NCI-H526 treated with DMSO at 0.1 percent for 48 hours (cell line): Measurements from ENCODE around the gene ANKRD65.
"Not testable (repeated sequence)": the region's sequence is repeated elsewhere in the genome, so short reads cannot be mapped to it uniquely, and the experiment has no call there.

Experiments used
- DNase-seq: peaks from one replicate; lab custom pipeline; 2025; lab: John Stamatoyannopoulos, UW

Gene ANKRD65

DNA sequence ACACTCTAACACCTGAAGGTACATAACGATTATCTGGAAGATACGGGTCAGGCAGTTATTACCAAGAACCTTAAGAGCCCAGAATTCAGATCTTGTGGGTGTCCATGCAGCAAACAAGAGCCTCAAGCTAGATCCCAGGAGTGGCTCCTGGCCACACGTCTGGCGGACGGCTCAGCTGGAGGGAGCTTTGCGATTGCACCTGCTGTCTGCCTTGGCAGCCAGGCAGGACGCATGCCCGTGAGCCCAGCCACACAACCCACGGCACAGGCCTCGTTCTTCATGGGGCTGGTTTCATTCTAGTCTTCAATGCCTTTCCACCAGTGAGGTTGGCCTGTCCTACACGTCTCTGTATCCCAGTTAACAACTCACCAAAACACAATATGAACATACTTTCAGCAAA is 27.6 kb downstream of the ANKRD65 start:
- no peak for DNase-seq

- no peak for DNase-seq
Observed at GRCh38 chr1:1393014-1393413, 28.1 kb downstream of the ANKRD65 start.

DNA sequence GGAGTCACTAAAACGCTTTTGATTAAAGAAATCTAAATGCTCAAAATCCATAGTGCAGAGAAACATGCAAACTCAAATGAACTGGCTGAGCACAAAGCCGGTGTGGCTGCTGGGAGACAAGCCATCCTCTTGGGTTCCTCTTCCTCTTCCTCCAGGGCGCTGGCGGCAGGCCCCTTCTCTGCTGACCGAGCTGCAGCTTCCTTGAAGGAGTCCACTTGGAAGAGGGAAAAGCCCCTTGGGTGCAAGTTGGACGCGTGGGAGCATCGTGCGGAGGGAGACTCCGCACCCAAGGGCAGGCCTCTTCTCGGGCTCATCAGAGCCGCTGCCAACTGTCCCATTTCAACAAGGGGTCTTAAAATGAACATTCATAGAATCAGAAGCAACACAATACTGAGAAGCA is 29.9 kb downstream of the ANKRD65 start:
- no peak for DNase-seq

- DNase-seq: no peak
Observed at GRCh38 chr1:1390675-1391074, 30.4 kb downstream of the ANKRD65 start.

GRCh38 chr1:1388078-1388472 is 33.0 kb downstream of the ANKRD65 start:
- DNase-seq: no peak

DNA sequence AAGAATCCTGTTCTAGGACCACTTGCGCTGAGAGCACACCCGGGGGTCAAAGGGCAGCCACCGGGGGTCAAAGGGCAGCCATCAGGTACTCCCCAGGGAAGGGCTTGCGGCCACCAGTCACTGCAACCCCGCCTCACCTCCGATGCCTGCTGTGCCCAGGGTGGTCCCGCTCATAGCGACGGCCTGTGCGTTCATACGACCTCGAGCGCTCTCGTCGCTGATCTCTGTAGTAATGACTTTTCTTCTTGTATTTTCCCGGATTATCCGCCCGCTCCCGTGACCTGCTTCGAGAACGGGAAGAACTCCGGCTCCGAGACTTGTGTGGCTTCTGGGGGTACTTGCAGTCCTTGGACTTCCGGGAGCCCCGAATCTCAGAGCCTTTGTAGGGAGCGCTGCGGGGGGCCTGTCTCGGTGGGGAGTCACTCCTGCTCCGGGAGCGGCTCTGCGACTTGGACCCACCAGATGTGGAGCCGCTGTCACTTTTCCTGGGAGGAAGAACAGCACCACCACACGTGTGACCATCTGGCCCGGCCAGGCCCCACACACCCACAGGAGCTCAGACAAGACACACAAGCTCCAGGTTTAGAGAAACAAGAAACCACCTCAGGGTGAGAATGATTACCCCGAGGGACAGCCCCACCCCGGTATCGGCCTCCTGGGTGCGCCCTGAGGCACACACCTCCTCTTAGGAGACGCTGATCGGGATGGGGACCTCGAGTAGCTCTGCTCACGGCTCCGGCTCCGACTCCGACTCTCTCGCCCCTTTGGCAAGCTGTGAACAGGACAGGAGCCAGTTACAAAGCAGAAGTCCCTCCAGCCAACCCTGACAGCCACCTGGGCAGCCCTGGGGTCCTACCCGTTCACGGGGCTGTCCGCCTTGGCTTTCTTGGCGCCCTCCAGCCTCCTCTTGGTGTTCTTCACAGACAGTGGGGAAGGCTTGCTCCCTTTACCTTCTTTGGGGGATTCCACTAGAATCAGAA is 33.7 kb downstream of the ANKRD65 start:
- DNase-seq: no peak

GRCh38 chr1:1385931-1386330 is 35.1 kb downstream of the ANKRD65 start:
- DNase-seq: no peak

GRCh38 chr1:1385339-1385738 is 35.7 kb downstream of the ANKRD65 start:
- not testable (repeated sequence) for DNase-seq

GRCh38 chr1:1381294-1381693 is 39.8 kb downstream of the ANKRD65 start:
- DNase-seq: no peak

GRCh38 chr1:1380860-1381259 is 40.2 kb downstream of the ANKRD65 start:
- DNase-seq: no peak

- no peak for DNase-seq
Observed at GRCh38 chr1:1377540-1378205, 43.4 kb downstream of the ANKRD65 start.

DNA sequence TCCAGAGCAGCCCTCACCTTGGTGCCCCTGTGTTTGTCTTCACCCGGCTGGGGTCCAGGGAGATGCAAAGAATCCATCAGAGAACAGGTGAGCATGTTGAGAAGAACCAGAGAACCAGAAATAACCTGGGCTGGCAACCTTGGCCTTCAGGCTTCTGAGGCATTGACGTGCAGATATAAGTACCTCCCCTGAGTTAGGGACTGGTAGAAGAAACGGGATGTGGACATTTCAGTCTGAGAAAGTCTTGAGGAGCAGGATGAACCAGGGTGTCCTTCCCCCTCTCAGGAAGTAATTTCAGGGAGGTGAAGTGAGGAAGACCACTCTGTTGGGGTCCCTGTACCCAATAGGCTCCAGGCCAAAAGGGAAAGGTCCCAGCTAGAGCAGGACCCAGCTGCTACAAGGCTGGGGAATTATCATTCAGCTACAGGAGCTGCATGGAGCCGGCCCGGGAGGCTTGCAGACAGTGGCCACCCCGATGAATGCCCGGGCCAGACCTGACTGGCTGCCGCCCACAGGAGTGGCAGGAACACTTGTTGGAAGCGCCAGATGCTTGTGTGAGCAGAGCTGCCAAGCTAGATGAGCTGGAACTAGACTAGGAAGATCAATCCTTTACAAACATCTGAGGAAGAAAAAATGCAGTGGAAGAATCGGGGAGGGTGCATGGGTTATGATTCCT is 44.4 kb downstream of the ANKRD65 start:
- no peak for DNase-seq

DNA sequence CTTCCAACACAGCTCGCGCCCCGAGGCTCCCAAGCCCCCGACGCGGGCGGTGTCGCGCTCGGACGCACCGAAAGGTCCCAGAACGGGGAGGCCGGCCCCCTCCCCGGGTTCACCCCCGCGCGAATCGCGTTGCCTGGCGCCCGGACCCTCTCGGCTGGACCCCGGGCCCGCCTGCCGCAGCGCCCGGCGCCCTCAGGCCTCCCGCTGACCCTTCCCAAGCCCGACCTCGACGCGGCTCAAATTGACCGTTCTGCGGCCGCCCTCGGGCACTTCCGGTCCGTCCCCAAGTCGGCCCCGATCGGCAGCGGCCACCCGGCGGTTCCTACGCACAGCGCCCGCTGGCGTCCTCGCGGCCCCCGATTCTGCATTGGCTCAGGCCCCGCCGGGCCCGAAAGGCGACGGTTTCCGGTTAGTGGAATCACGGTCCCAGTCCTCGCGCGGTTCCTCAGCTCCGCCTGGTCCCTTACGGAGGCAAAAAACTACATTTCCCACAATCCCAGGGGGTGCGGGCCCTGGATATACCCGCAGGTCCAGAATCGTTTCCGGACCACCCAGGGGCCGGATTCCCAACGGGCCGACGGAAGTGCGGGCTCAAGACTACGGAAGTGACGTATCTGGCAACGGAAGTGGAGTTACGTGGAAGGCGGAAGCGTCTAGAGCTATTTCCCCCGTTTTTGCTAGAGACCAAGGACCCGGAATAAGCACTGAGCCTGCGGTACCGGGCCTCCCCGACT is 46.0 kb downstream of the ANKRD65 start, which contains the start of gene AURKAIP1:
Gene AURKAIP1 (minus strand): TSS at position 279 of the 734 bp plus-strand sequence. CDS start 451 bp downstream, outside the sequence.
- DNase-seq: peak; percentile 98

DNA sequence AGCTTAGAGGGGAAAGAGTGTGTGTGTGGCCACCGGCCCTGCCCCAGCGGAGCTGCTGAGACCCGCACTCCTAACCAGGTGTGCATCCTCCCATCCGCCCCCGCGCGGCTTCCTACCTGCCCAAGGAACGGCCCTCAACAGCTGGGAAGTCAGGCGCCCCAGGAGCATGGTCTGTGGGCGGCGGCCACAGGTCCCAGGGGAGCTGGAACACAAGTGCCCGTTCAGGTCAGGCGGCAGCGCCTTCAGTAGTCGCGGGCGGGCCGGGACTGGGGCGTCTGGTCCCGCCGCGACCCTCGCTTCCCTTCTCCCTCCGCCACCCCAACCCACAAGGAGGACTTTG is 46.5 kb downstream of the ANKRD65 start:
- DNase-seq: no peak

GRCh38 chr1:1373815-1374588 is 47.1 kb downstream of the ANKRD65 start:
- no peak for DNase-seq

GRCh38 chr1:1373051-1373814 is 47.8 kb downstream of the ANKRD65 start:
- DNase-seq: no peak

GRCh38 chr1:1371746-1372711 is 49.0 kb downstream of the ANKRD65 start:
- DNase-seq: no peak

DNA sequence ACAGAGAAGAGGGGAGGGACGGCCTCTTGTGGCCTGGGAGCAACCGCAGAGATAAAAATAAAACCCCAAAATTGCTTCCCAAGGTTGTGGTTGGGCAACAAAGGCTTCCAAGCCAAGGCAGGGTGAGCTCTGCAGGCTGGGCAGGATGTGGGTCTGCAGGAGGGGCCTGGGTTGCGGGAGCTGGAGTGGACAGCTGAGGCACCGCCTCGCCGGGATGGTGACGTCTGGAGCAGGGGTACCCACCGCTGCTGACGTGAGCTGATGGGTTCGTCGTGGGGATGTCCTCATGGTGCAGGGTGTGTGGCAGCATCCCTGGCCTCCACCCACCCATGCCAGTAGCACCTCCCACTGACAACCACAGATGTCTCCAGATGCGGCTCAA is 49.7 kb downstream of the ANKRD65 start:
- DNase-seq: no peak

DNA sequence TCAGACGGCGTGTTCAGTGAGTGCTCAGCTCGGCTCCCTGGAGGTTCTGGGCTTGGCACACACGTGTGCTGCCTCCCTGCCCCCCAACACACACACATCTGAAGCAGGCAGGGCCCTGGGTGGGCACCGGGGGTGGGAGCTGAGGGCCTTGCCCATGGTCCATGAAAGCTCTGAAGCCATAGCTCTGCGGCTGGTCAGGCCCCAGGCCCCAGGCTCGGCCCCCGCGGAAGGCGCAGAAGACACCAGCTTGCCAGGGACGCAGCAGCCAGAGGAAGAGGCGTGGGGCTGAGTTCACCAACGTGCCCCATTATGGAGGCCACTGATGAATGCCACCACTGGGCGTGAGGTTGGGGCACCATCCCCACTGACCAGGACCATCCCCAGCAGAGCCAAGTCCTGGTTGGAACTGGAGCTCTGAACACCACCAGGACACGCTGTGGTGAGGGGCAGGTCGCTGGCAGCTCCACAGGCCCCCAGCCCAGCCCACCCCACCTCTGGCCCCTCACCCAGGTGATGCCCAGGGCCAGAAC is 50.2 kb downstream of the ANKRD65 start:
- no peak for DNase-seq
